Large intestine (tissue), 3 donors: ENCODE data around the gene NGEF. TPM values are rescaled to one million over a fixed set of nuclear protein-coding genes. Genes with fewer than 3 reads are reported as not detected.
"Not testable (repeated sequence)": the region's sequence is repeated elsewhere in the genome, so short reads cannot be mapped to it uniquely, and the experiment has no call there.

Source experiments
- DNase-seq, 2 donors: peaks; one replicate each; pipeline versions ENCODE4 v3.0.0 to v3.0.0-alpha.2; 2013
- H3K27ac ChIP-seq: one replicate; pipeline ENCODE4 v1.5.1; 2013; ENCODE audit warnings: low read length
- H3K27me3 ChIP-seq: 2 replicates; pipeline ENCODE4 v1.6.1; 2013; ENCODE audit warnings: low read length; ENCODE audit not compliant: control insufficient read depth, insufficient read depth
- H3K36me3 ChIP-seq: 2 replicates; pipeline ENCODE4 v1.6.1; 2013; ENCODE audit warnings: low read length; ENCODE audit not compliant: control insufficient read depth, insufficient read depth
- H3K4me1 ChIP-seq: one replicate; pipeline ENCODE4 v1.6.1; 2013; ENCODE audit warnings: low read length; ENCODE audit not compliant: control insufficient read depth, insufficient read depth
- H3K4me3 ChIP-seq: one replicate; pipeline ENCODE4 v1.5.1; 2013; ENCODE audit warnings: low read length
- H3K9me3 ChIP-seq: one replicate; pipeline ENCODE4 v1.6.1; 2013; ENCODE audit warnings: mild to moderate bottlenecking, low read depth, low read length, moderate library complexity; ENCODE audit not compliant: control insufficient read depth
- WGBS: methylation state at CpG from one replicate; pipeline ENCODE4 v1.1.5; 2013; ENCODE audit warnings: low lambda C conversion rate; ENCODE audit not compliant: insufficient coverage; 5-methylcytosine and 5-hydroxymethylcytosine counted together
- polyA plus RNA-seq: library from polyadenylated mRNA; unstranded; fragments of 120-200 nt; gene quantifications from one replicate; pipeline ENCODE4 v1.2.1, GENCODE V29; 2013

The NGEF gene
- polyA plus RNA-seq, 1 donor: 22.9 TPM

- Histone ChIP-seq H3K4me1 (peaks cover 8% of the 10 kb centered on the region), H3K4me3 (no peak overlapping the region), H3K27me3 (no peaks in the 10 kb centered on the region), H3K36me3 (peaks cover 76% of the 10 kb centered on the region), H3K27ac (no peak overlapping the region), H3K9me3 (no peaks in the 10 kb centered on the region)
- no CpG with 5 or more reads among the region's 2 CpGs for whole genome bisulfite sequencing
- DNase-seq: no peak
Observed at GRCh38 chr2:232852676-232853075, 160.4 kb downstream of the NGEF start.

- H3K9me3 ChIP-seq, H3K27ac ChIP-seq, H3K4me3 ChIP-seq, DNase-seq, H3K27me3 ChIP-seq, H3K4me1 ChIP-seq: not testable (repeated sequence)
- 100% methylated on average over 2 of the region's 11 CpGs for WGBS
- H3K36me3 ChIP-seq: peaks cover 76% of the 10 kb centered on the region
Observed at GRCh38 chr2:232852081-232852480, 161.0 kb downstream of the NGEF start.

GRCh38 chr2:232850039-232850438, 163.0 kb downstream of the NGEF start:
- Histone ChIP-seq H3K4me1 (no peaks in the 10 kb centered on the region), H3K36me3 (peaks cover 80% of the 10 kb centered on the region), H3K27ac (no peak overlapping the region), H3K9me3 (no peaks in the 10 kb centered on the region), H3K4me3 (no peak overlapping the region), H3K27me3 (no peaks in the 10 kb centered on the region)
- DNase-seq: no peak
- WGBS: 83% methylated on average over 1 of the region's 3 CpGs

- H3K27me3 ChIP-seq: no peaks in the 10 kb centered on the region
- no peaks in the 10 kb centered on the region for H3K4me1 ChIP-seq
- H3K4me3 ChIP-seq: no peak overlapping the region
- H3K36me3 ChIP-seq: peaks cover 82% of the 10 kb centered on the region
- no peaks in the 10 kb centered on the region for H3K9me3 ChIP-seq
- peak in 1 of 2 donors; percentile 34 for DNase-seq
- H3K27ac ChIP-seq: no peak overlapping the region
Observed at GRCh38 chr2:232846055-232846454, 167.0 kb downstream of the NGEF start.

- no peaks in the 10 kb centered on the region for H3K9me3 ChIP-seq
- WGBS: 100% methylated on average over 1 of the region's 3 CpGs
- no peak overlapping the region for H3K4me3 ChIP-seq
- H3K27ac ChIP-seq: no peak overlapping the region
- no peak for DNase-seq
- no peaks in the 10 kb centered on the region for H3K4me1 ChIP-seq
- peaks cover 76% of the 10 kb centered on the region for H3K36me3 ChIP-seq
- no peaks in the 10 kb centered on the region for H3K27me3 ChIP-seq
Observed at GRCh38 chr2:232843834-232844233, 169.2 kb downstream of the NGEF start.

GRCh38 chr2:232842689-232843088, 170.4 kb downstream of the NGEF start:
- no CpG with 5 or more reads among the region's 2 CpGs for WGBS
- peaks cover 72% of the 10 kb centered on the region for H3K36me3 ChIP-seq
- H3K27me3 ChIP-seq: no peaks in the 10 kb centered on the region

GRCh38 chr2:232839411-232840079, 173.5 kb downstream of the NGEF start:
- no CpG with 5 or more reads among the region's 9 CpGs for WGBS
- Histone ChIP-seq H3K9me3 (no peaks in the 10 kb centered on the region), H3K27me3 (no peaks in the 10 kb centered on the region), H3K4me3 (no peak overlapping the region), H3K36me3 (peaks cover 66% of the 10 kb centered on the region), H3K27ac (no peak overlapping the region), H3K4me1 (peaks cover 6% of the 10 kb centered on the region)
- DNase-seq: peak in 1 of 2 donors; percentile 7

More at GRCh38 chr2:232842689-232843088, 170.4 kb downstream of the NGEF start:
- no peak for DNase-seq
- Histone ChIP-seq H3K4me3 (no peak overlapping the region), H3K27ac (no peak overlapping the region), H3K4me1 (peaks cover 6% of the 10 kb centered on the region), H3K9me3 (no peaks in the 10 kb centered on the region)

- no CpG with 5 or more reads among the region's 2 CpGs for WGBS
- no peaks in the 10 kb centered on the region for H3K27me3 ChIP-seq
- peaks cover 6% of the 10 kb centered on the region for H3K4me1 ChIP-seq
- peak overlapping the region; percentile 32 for H3K27ac ChIP-seq
- peak; percentile 7 to 33 for DNase-seq
- peaks cover 69% of the 10 kb centered on the region for H3K36me3 ChIP-seq
- H3K9me3 ChIP-seq: no peaks in the 10 kb centered on the region
- H3K4me3 ChIP-seq: no peak overlapping the region
Observed at GRCh38 chr2:232838406-232838874, 174.6 kb downstream of the NGEF start.

- Histone ChIP-seq H3K4me1 (peaks cover 6% of the 10 kb centered on the region), H3K4me3 (no peak overlapping the region), H3K27ac (no peak overlapping the region), H3K9me3 (no peaks in the 10 kb centered on the region), H3K36me3 (peaks cover 76% of the 10 kb centered on the region), H3K27me3 (no peaks in the 10 kb centered on the region)
- no CpG with 5 or more reads among the region's 4 CpGs for WGBS
- no peak for DNase-seq
Observed at GRCh38 chr2:232836934-232837333, 176.1 kb downstream of the NGEF start.

GRCh38 chr2:232835687-232836208, 177.3 kb downstream of the NGEF start:
- DNase-seq: no peak
- WGBS: no CpG with 5 or more reads among the region's 14 CpGs
- Histone ChIP-seq H3K27me3 (no peaks in the 10 kb centered on the region), H3K4me3 (no peak overlapping the region), H3K9me3 (no peaks in the 10 kb centered on the region), H3K36me3 (peaks cover 79% of the 10 kb centered on the region), H3K27ac (no peak overlapping the region), H3K4me1 (peaks cover 6% of the 10 kb centered on the region)

- Histone ChIP-seq H3K27me3 (no peaks in the 10 kb centered on the region), H3K4me3 (no peak overlapping the region), H3K9me3 (no peaks in the 10 kb centered on the region), H3K36me3 (peaks cover 76% of the 10 kb centered on the region), H3K27ac (no peak overlapping the region), H3K4me1 (peaks cover 6% of the 10 kb centered on the region)
- 100% methylated on average over 1 of the region's 1 CpG for WGBS
- DNase-seq: no peak
Observed at GRCh38 chr2:232833830-232834229, 179.2 kb downstream of the NGEF start.
